ENCODE data around the gene SYCP2L. TPM values are rescaled to one million over a fixed set of nuclear protein-coding genes. Genes with fewer than 3 reads are reported as not detected.

Gene SYCP2L
- total RNA-seq, 1 experiment from 2014 or later: 4.9 TPM

GRCh38 chr6:11023032-11023431, 136.2 kb downstream of the SYCP2L start:
- intact Hi-C loops (cut with micrococcal nuclease): no loop called here
- no peak for DNase-seq (ENCODE audit: low read depth, low spot score)
- no peaks in the 10 kb centered on the region for H3K9me3 ChIP-seq (ENCODE audit: control insufficient read depth in 1 of 2, insufficient read depth in 1 of 2, low read depth in 1 of 2, low read length in 2 of 2)
- RAD21 ChIA-PET (ENCODE audit: low non-redundant PET in 1 of 2, low total read pairs in 2 of 2, uncharacterized antibody in 2 of 2, unreplicated experiment in 2 of 2): no interaction called here
- no peaks in the 10 kb centered on the region for H3K27me3 ChIP-seq (ENCODE audit: insufficient read depth, low read length)
- CTCF ChIA-PET: interaction anchor here (1.4 kb wide), 1 partner anchor 68 kb away, joined by 3 read pairs; no protein-coding TSS in a partner anchor
- no peak overlapping the region for H3K4me3 ChIP-seq (replicated peaks in 1 of 2; ENCODE audit: low read depth in 1 of 2, low read length in 2 of 2)
- no peak overlapping the region for H3K27ac ChIP-seq (ENCODE audit: low read depth, low read length)
- no peaks in the 10 kb centered on the region for H3K9me2 ChIP-seq (ENCODE audit: insufficient read depth)
- TF ChIP-seq YY1 (IDR thresholded peaks at IDR 0.05; ENCODE audit: extremely low read depth, insufficient replicate concordance, low read depth, low read length) (no peak), MAX (IDR thresholded peaks at IDR 0.05) (no peak), EZH2phosphoT487 (IDR thresholded peaks at IDR 0.05; ENCODE audit: borderline replicate concordance) (no peak), EGR1 (IDR thresholded peaks at IDR 0.05; ENCODE audit: low read depth) (no peak), ATF3 (IDR thresholded peaks at IDR 0.05) (no peak), SP1 (IDR thresholded peaks at IDR 0.05; ENCODE audit: low read depth) (no peak), EZH2 (IDR thresholded peaks at IDR 0.05) (no peak), ZBTB33 (IDR thresholded peaks at IDR 0.05; ENCODE audit: extremely low read depth, insufficient replicate concordance, low read length) (no peak), SIN3A (IDR thresholded peaks at IDR 0.05; ENCODE audit: low read depth) (no peak), CEBPB (IDR thresholded peaks at IDR 0.05; ENCODE audit: low read depth) (no peak), SRF (IDR thresholded peaks at IDR 0.05; ENCODE audit: low read depth) (no peak), POLR2A (IDR thresholded peaks at IDR 0.05; ENCODE audit: borderline replicate concordance, extremely low read depth, insufficient read depth, insufficient read length) (no peak), TCF7L2 (IDR thresholded peaks at IDR 0.05; ENCODE audit: borderline replicate concordance, extremely low read depth, insufficient read depth, insufficient read length) (no peak), REST (IDR thresholded peaks at IDR 0.05; ENCODE audit: low read depth) (no peak), JUND (IDR thresholded peaks at IDR 0.05) (no peak), CBX3 (IDR thresholded peaks at IDR 0.05; ENCODE audit: low read depth) (no peak), POLR2AphosphoS5 (IDR thresholded peaks at IDR 0.05; ENCODE audit: low read depth, low read length) (no peak)
- H2AFZ ChIP-seq (ENCODE audit: low read depth, low read length, poor library complexity, severe bottlenecking): no peak overlapping the region
- no peaks in the 10 kb centered on the region for H3K4me1 ChIP-seq (ENCODE audit: control insufficient read depth in 1 of 2, insufficient read depth in 2 of 2, low read length in 2 of 2)
- H3K79me2 ChIP-seq (ENCODE audit: insufficient read depth, low read length): no peaks in the 10 kb centered on the region
- no peak overlapping the region for H3K4me2 ChIP-seq (ENCODE audit: low read length)
- no TSS peak for BruUV-seq (replicated peaks)
- POLR2A ChIA-PET: no interaction called here
- no peak overlapping the region for H3K9ac ChIP-seq (ENCODE audit: low read length)
- no peaks in the 10 kb centered on the region for H3K36me3 ChIP-seq (ENCODE audit: control insufficient read depth in 1 of 2, insufficient read depth in 2 of 2, low read length in 2 of 2)
- no peak for ATAC-seq
- no peaks in the 10 kb centered on the region for H4K20me1 ChIP-seq (ENCODE audit: insufficient read depth)
